Kidney (tissue), 14 donors: ENCODE measurements around the gene PPY. TPM values are rescaled to one million over a fixed set of nuclear protein-coding genes. Genes with fewer than 3 reads are reported as not detected.
A peak's percentile ranks its signal among the peaks of the same experiment; 100 is the strongest.

ENCODE experiments used
- DNase-seq, 5 donors: peaks; one replicate each; pipeline ENCODE4 v3.0.0-alpha.2; 2013 to 2020
- FAIRE-seq: peaks from 2 replicates; lab custom pipeline; 2012; peaks lifted over from hg19 to GRCh38; lab: Jason Lieb, UNC
- H3K27ac ChIP-seq, 2 donors: one replicate each; pipeline ENCODE4 v1.7.0; 2013; ENCODE audit warnings: low read depth in 2 of 2, low read length in 2 of 2, inconsistent platforms in 1 of 2
- H3K27me3 ChIP-seq: one replicate; pipeline ENCODE4 v1.7.1; 2013; ENCODE audit warnings: low read length, inconsistent platforms; ENCODE audit not compliant: control insufficient read depth, insufficient read depth
- H3K36me3 ChIP-seq, 3 donors: one replicate each; pipeline versions ENCODE4 v1.7.0 to v1.7.1; 2013; ENCODE audit warnings: low read length in 3 of 3, control low read depth in 1 of 3, inconsistent platforms in 1 of 3; ENCODE audit not compliant: insufficient read depth in 3 of 3, control insufficient read depth in 2 of 3
- H3K4me1 ChIP-seq, 3 donors: one replicate each; pipeline versions ENCODE4 v1.7.0 to v1.7.1; 2013; ENCODE audit warnings: low read length in 3 of 3, inconsistent platforms in 1 of 3, low read depth in 1 of 3; ENCODE audit not compliant: control insufficient read depth in 2 of 3, insufficient read depth in 2 of 3
- H3K4me3 ChIP-seq, 3 donors: one replicate each; pipeline versions ENCODE4 v1.7.0 to v1.8.1; 2013; ENCODE audit warnings: low read length in 3 of 3, control low read depth in 1 of 3, inconsistent platforms in 1 of 3
- H3K9ac ChIP-seq, 3 donors: one replicate each; pipeline versions ENCODE4 v1.7.0 to v1.7.1; 2013; ENCODE audit warnings: low read length in 3 of 3, control low read depth in 1 of 3, inconsistent platforms in 1 of 3
- H3K9me3 ChIP-seq, 3 donors: one replicate each; pipeline versions ENCODE4 v1.7.0 to v1.7.1; 2013; ENCODE audit warnings: low read length in 3 of 3, control low read depth in 1 of 3, inconsistent platforms in 1 of 3; ENCODE audit not compliant: control insufficient read depth in 2 of 3, insufficient read depth in 1 of 3
- CTCF ChIP-seq: IDR thresholded peaks from 3 replicates; pipeline ENCODE4 v1.5.1; 2012; ENCODE audit warnings: mild to moderate bottlenecking, moderate library complexity, borderline replicate concordance; ENCODE audit not compliant: insufficient read depth; ENCODE audit errors: extremely low read depth
- intact Hi-C: fragments of 100-400 bp; cut with DNase I; formaldehyde crosslinking; loops from one replicate; pipeline ENCODE4 v1.11.1; 2022
- polyA plus RNA-seq: library from polyadenylated mRNA; stranded (reverse); fragments of 350-450 nt; fragmentation: Illumina TruSeq; extraction: RNeasy Lipid Tissue Mini Kit (QIAGEN cat#74804); gene quantifications from one replicate; pipeline ENCODE4 v1.2.3, GENCODE V29; 2014; ENCODE audit warnings: low read depth, low replicate concordance; ENCODE audit not compliant: insufficient read depth
- total RNA-seq: library from RNA; stranded (reverse); fragmentation: NEBNext Ultra II Directional; extraction: Animal tissue kit (Norgen Biotek cat#: 25700); gene quantifications from one replicate; pipeline ENCODE4 v1.2.1, GENCODE V29; 2021
- donor health status: control.
- donor health status: control.
- donor health status: control.
- donor health status: control.
- donor health status: control.
- donor health status: DM: yes; HTN: yes; CAD: no.
- donor health status: Normal renal cell carcinoma (clear cell type).

PPY gene
- total and polyA plus RNA-seq, 2 donors from 2014 or later = not detected

- no peak overlapping the region for H3K4me3 ChIP-seq
- intact Hi-C loops = no loop called here
- TF ChIP-seq CTCF = no peak
- peaks cover 0 to 3% (median 0%) of the 10 kb centered on the region in 3 donors for H3K9me3 ChIP-seq
- no peaks in the 10 kb centered on the region for H3K36me3 ChIP-seq
- no peak overlapping the region for H3K9ac ChIP-seq
- H3K4me1 ChIP-seq = peaks cover 0 to 3% (median 0%) of the 10 kb centered on the region in 3 donors
- no peak for DNase-seq
- H3K27me3 ChIP-seq = no peaks in the 10 kb centered on the region
- H3K27ac ChIP-seq = no peak overlapping the region
- no peak for FAIRE-seq
Observed at GRCh38 chr17:43914451-43914850, 27.8 kb downstream of the PPY start.

GRCh38 chr17:43913584-43913983 lies 28.7 kb downstream of the PPY start:
- H3K4me3 ChIP-seq = no peak overlapping the region
- H3K27ac ChIP-seq = no peak overlapping the region
- peaks cover 0 to 3% (median 0%) of the 10 kb centered on the region in 3 donors for H3K4me1 ChIP-seq
- peaks cover 0 to 3% (median 0%) of the 10 kb centered on the region in 3 donors for H3K9me3 ChIP-seq
- H3K9ac ChIP-seq = no peak overlapping the region
- intact Hi-C loops = no loop called here
- no peaks in the 10 kb centered on the region for H3K36me3 ChIP-seq
- no peak for TF ChIP-seq CTCF
- FAIRE-seq = no peak
- DNase-seq = peak in 1 of 5 donors; percentile 59
- no peaks in the 10 kb centered on the region for H3K27me3 ChIP-seq

GRCh38 chr17:43912635-43913304 lies 29.5 kb downstream of the PPY start:
- no peak for DNase-seq
- FAIRE-seq = no peak
- intact Hi-C loops = no loop called here

More at GRCh38 chr17:43912635-43913304, 29.5 kb downstream of the PPY start:
- Histone ChIP-seq H3K9ac (no peak overlapping the region), H3K36me3 (no peaks in the 10 kb centered on the region), H3K27ac (no peak overlapping the region), H3K4me3 (no peak overlapping the region), H3K4me1 (peaks cover 0 to 4% (median 0%) of the 10 kb centered on the region in 3 donors), H3K9me3 (peaks cover 0 to 3% (median 0%) of the 10 kb centered on the region in 3 donors), H3K27me3 (no peaks in the 10 kb centered on the region)
- no peak for TF ChIP-seq CTCF
